ENCODE measurements around the gene LAIR1. TPM values are rescaled to one million over a fixed set of nuclear protein-coding genes. Genes with fewer than 3 reads are reported as not detected.
"Not testable (repeated sequence)": the region's sequence is repeated elsewhere in the genome, so short reads cannot be mapped to it uniquely, and the experiment has no call there.

Gene LAIR1
- total RNA-seq, 4 donors from 2014 or later, result 7.6 to 23.4 (median 13.0) TPM

GRCh38 chr19:54380897-54381296 is 16.2 kb upstream of the LAIR1 start:
- Histone ChIP-seq H3K9me3 (no peaks in the 10 kb centered on the region), H3K27me3 (peaks cover 0 to 38% (median 0%) of the 10 kb centered on the region in 4 donors), H3K36me3 (no peaks in the 10 kb centered on the region), H3K4me1 (no peaks in the 10 kb centered on the region), H3K27ac (replicated peaks in 1 of 4) (no peak overlapping the region), H3K4me3 (no peak overlapping the region)
- intact Hi-C loops (cut with DNase I), result no loop called here
- WGBS, result 82% methylated on average over 2 of the region's 2 CpGs
- no peak for DNase-seq (ENCODE audit: extremely low spot score)
- TF ChIP-seq POLR2AphosphoS5 (IDR thresholded peaks at IDR 0.05), result no peak
- TF ChIP-seq EP300 (IDR thresholded peaks at IDR 0.05), result no peak
- no peak for TF ChIP-seq CTCF (IDR thresholded peaks at IDR 0.05)
- TF ChIP-seq POLR2A (IDR thresholded peaks at IDR 0.05; ENCODE audit: low read depth), result no peak

- Histone ChIP-seq H3K36me3 (no peaks in the 10 kb centered on the region), H3K27ac (replicated peaks in 1 of 4) (no peak overlapping the region), H3K4me1 (no peaks in the 10 kb centered on the region), H3K27me3 (peaks cover 0 to 33% (median 0%) of the 10 kb centered on the region in 4 donors), H3K9me3 (no peaks in the 10 kb centered on the region), H3K4me3 (no peak overlapping the region)
- no peak for TF ChIP-seq POLR2A (IDR thresholded peaks at IDR 0.05; ENCODE audit: low read depth)
- no peak for TF ChIP-seq POLR2AphosphoS5 (IDR thresholded peaks at IDR 0.05)
- TF ChIP-seq EP300 (IDR thresholded peaks at IDR 0.05), result no peak
- TF ChIP-seq CTCF (IDR thresholded peaks at IDR 0.05), result no peak
- intact Hi-C loops (cut with DNase I), result no loop called here
- DNase-seq (ENCODE audit: extremely low spot score), result no peak
- WGBS, result 58% methylated on average over 5 of the region's 5 CpGs
Measured at GRCh38 chr19:54379187-54379678, 14.5 kb upstream of the LAIR1 start.

GRCh38 chr19:54376610-54377285 is 12.0 kb upstream of the LAIR1 start:
- intact Hi-C loops (cut with DNase I), result no loop called here
- Histone ChIP-seq H3K27ac (replicated peaks in 1 of 4) (no peak overlapping the region), H3K27me3 (peaks cover 0 to 39% (median 0%) of the 10 kb centered on the region in 4 donors), H3K4me3 (no peak overlapping the region), H3K9me3 (no peaks in the 10 kb centered on the region), H3K4me1 (no peaks in the 10 kb centered on the region), H3K36me3 (no peaks in the 10 kb centered on the region)
- 53% methylated on average over 11 of the region's 11 CpGs for WGBS
- no peak for TF ChIP-seq CTCF (IDR thresholded peaks at IDR 0.05)
- no peak for DNase-seq (ENCODE audit: extremely low spot score)

GRCh38 chr19:54375181-54375938 is 10.6 kb upstream of the LAIR1 start:
- H3K36me3 ChIP-seq; H3K4me1 ChIP-seq; H3K4me3 ChIP-seq; intact Hi-C loops (cut with DNase I); DNase-seq (ENCODE audit: extremely low spot score); H3K9me3 ChIP-seq: not testable (repeated sequence)
- H3K27me3 ChIP-seq, result peaks cover 0 to 32% (median 0%) of the 10 kb centered on the region in 4 donors
- WGBS, result 81% methylated on average over 28 of the region's 28 CpGs
- H3K27ac ChIP-seq (replicated peaks in 1 of 4), result peak overlapping the region in 1 of 4 donors; percentile 18

GRCh38 chr19:54373781-54374631 is 9.3 kb upstream of the LAIR1 start:
- WGBS, result 56% methylated on average over 10 of the region's 16 CpGs
- Histone ChIP-seq H3K27me3 (peaks cover 0 to 20% (median 0%) of the 10 kb centered on the region in 4 donors), H3K4me3 (no peak overlapping the region), H3K27ac (replicated peaks in 1 of 4) (no peak overlapping the region), H3K4me1 (no peaks in the 10 kb centered on the region), H3K36me3 (no peaks in the 10 kb centered on the region), H3K9me3 (no peaks in the 10 kb centered on the region)
- intact Hi-C loops (cut with DNase I), result no loop called here
- TF ChIP-seq POLR2A (IDR thresholded peaks at IDR 0.05; ENCODE audit: low read depth) (no peak), EP300 (IDR thresholded peaks at IDR 0.05) (no peak), POLR2AphosphoS5 (IDR thresholded peaks at IDR 0.05) (no peak), CTCF (IDR thresholded peaks at IDR 0.05) (no peak)
- no peak for DNase-seq (ENCODE audit: extremely low spot score)

GRCh38 chr19:54371453-54371852 is 6.7 kb upstream of the LAIR1 start:
- peaks cover 0 to 13% (median 0%) of the 10 kb centered on the region in 4 donors for H3K27me3 ChIP-seq
- WGBS, result 80% methylated on average over 5 of the region's 5 CpGs
- intact Hi-C loops (cut with DNase I); H3K4me3 ChIP-seq; H3K27ac ChIP-seq (replicated peaks in 1 of 4); H3K36me3 ChIP-seq; DNase-seq (ENCODE audit: extremely low spot score); H3K4me1 ChIP-seq; H3K9me3 ChIP-seq: not testable (repeated sequence)

GRCh38 chr19:54370434-54370796 is 5.7 kb upstream of the LAIR1 start:
- H3K36me3 ChIP-seq; H3K27me3 ChIP-seq; H3K27ac ChIP-seq (replicated peaks in 1 of 4); intact Hi-C loops (cut with DNase I); H3K9me3 ChIP-seq; DNase-seq (ENCODE audit: extremely low spot score); H3K4me1 ChIP-seq; H3K4me3 ChIP-seq: not testable (repeated sequence)
- WGBS, result 58% methylated on average over 6 of the region's 10 CpGs
